Medulla oblongata (tissue), 1 donor: ENCODE data around the gene OR10A3.
"Not testable (repeated sequence)": the region's sequence is repeated elsewhere in the genome, so short reads cannot be mapped to it uniquely, and the experiment has no call there.

Source experiments
- DNase-seq: peaks from one replicate; pipeline ENCODE4 v3.0.0-alpha.2; 2015; ENCODE audit errors: extremely low spot score

OR10A3 gene

GRCh38 chr11:7941608-7942007, at the start of gene OR10A3:
Gene OR10A3 (minus strand): TSS chr11:7941708. CDS start chr11:7939520, 2,188 bp downstream.
- DNase-seq, result no peak

DNA sequence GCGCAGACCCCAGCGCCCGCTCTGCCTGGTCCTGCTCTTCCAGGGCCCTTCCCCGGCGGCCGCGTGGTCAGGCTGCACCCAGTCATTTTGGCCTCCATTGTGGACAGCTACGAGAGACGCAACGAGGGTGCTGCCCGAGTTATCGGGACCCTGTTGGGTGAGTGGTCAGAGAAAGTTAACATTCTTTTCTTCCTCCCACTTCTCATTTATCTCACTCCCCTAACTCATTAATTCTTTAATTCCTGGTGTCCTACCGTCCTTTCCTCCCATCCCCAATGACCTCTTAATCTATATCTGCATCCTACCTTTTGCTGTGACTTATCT, 46.0 kb upstream of the OR10A3 start:
- DNase-seq, result not testable (repeated sequence)

- peak; percentile 100 for DNase-seq
Observed at GRCh38 chr11:7986768-7987559, 45.5 kb upstream of the OR10A3 start, which contains the start of gene EIF3F. Gene EIF3F (plus strand): TSS chr11:7987337. CDS start chr11:7987353, 16 bp downstream.

DNA sequence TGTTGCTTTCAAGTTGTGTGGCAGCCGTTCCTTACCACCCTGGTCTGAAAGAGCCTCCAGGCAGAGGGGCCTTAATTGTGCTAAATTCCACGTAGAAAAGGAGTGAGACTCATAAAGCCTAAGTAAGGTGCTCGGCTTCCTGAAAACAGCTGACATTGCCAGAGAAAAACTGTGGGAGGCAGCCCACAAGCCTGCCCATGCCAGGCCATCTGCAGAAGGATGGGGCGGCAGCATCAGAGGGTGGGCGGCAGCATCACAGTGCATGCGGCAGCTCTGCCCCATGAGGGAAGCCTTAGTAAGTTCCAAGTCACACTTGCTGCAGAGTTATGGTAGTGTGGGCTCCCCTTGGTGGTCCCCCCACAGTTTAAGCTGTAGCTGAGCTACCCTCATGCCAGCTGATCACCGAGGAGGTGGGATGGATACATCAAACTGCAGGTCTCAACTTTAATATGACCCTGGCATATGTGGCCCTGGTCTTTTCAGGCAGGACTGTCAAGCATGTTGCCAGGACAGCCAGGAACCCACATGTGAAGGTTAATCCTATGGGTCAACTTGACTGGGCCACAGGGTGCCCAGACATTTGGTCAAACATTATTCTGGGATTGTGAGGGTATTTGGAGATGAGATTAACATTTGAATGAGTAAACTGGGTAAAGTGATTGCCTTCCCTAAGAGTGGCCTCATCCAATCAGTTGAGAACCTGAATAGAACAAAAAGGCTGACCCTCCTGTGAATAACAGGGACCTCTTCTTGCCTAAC, 42.5 kb upstream of the OR10A3 start:
- no peak for DNase-seq

DNA sequence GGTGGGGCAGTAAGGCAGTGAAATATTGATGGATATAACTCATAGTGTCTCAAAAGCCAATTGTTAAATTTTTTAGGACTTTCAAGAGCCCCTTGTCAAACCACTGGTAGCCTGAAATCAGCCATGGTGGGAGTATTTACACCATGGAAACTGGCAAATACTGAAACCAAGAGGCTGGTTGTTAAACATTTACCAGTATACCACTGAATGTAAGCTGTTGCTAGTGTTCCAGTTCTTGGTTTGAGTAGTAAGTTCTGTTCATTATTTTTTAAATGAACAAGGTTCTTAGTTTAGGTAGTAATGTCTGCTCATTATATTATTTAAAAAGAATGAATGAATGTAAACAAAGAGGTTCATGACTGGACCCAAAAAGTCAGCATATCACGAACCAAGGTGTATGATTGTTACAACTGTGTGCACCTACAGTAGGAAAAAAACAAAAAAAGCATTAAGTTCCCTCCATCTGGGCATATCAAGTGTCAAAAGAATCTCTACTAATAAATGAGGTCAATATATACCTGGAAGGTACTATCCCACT, 41.1 kb upstream of the OR10A3 start:
- DNase-seq, result no peak

- no peak for DNase-seq
Observed at GRCh38 chr11:7981619-7982157, 40.2 kb upstream of the OR10A3 start.

DNA sequence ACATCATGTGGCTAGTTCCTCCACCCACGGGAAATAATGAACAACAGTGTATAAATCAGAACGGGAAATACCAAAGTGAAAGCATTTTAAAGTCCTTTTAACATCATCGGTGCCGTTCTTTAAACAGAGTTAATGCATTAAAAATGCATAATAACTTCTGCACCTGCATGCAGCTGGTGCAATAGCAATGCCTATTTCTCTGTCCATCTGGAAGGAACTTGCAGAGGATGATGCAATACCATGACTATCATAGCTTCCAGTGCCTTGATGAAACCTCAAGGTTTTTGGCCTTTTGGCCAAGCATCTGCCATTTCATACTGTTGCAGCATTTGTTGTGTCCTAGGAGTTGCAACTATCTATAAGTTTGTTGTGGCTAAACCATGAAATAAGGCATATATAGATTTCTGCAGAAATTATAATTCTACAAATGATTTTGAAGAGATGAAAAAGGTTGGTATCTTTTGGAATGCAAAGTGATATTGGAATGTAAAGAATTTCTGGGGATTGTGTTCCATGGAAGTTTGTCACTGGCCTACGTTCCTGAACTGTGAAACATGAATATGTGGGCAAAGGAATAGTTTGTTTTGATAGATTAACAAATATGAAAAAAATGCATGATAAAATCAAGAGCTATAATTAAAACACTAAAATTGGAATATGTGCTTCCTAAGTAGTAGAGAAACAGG, 35.9 kb upstream of the OR10A3 start:
- DNase-seq, result no peak

DNA sequence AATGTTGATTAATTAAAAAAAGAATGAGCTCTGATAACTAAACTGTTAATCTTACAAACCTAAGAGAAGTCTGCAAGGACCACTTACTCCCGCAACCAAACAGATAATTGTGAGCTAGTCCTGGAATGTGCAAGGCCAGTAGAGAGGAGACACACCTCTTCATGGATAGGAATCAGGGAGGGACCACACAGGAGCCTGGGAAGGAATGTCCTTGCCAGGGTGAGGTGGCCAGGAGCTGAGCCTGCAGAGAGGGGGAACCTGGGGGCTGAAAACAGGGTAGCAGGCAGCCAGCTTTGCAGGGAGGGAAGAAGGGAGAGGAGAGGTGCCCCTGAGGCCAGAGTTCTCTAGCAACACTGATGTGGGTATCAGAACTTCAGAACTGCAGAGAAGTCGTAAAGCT, 33.2 kb upstream of the OR10A3 start:
- DNase-seq, result no peak

DNA sequence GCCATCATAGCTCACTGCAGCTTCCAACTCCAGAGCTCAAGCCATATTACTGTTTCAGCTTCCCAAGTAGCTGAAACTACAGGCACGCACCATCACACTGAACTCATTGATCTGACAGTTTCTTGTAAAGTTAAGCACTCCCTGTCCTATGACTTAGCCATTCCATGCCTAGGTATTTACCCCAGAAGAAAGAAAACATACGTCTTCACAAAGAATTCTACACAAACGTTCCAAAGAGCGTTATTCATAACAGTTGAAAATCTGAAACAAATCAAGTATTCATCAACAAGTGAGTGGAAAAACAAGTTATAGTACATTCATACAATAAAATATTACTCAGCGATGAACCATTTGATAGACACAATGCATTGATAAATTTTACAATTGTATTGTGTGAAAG, 31.5 kb upstream of the OR10A3 start:
- DNase-seq, result no peak

- DNase-seq, result no peak
Observed at GRCh38 chr11:7971846-7972245, 30.3 kb upstream of the OR10A3 start.

- DNase-seq, result no peak
Observed at GRCh38 chr11:7969756-7970646, 28.5 kb upstream of the OR10A3 start.

- no peak for DNase-seq
Observed at GRCh38 chr11:7968686-7969085, 27.2 kb upstream of the OR10A3 start.

GRCh38 chr11:7967826-7968225, 26.3 kb upstream of the OR10A3 start:
- no peak for DNase-seq

DNA sequence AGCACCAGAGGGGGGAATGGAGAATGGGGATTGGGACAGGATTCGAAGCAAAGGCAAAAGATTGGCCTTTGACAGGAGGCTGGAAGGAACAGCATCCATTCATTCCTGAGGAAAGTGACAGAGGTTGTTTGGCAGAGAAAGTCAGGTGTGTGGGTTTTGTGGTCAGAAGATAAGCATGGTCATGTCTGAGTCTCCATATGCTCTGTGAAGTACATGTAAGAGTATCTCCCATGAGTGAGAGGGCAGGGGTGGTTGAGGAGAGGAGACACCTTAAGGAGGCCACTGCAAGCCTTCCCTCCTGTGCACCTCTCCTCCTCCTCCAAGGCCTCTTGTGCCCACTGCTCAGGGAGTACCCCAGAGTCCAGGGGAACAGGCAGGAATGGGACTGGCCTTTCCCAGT, 25.6 kb upstream of the OR10A3 start:
- DNase-seq, result no peak

- no peak for DNase-seq
Observed at GRCh38 chr11:7965386-7965785, 23.9 kb upstream of the OR10A3 start, which contains the start of gene NLRP10. Gene NLRP10 (minus strand): TSS chr11:7965447. CDS start chr11:7963495, 1,952 bp downstream.

- no peak for DNase-seq
Observed at GRCh38 chr11:7964873-7965272, 23.4 kb upstream of the OR10A3 start.

- DNase-seq, result no peak
Observed at GRCh38 chr11:7964261-7964660, 22.8 kb upstream of the OR10A3 start.

DNA sequence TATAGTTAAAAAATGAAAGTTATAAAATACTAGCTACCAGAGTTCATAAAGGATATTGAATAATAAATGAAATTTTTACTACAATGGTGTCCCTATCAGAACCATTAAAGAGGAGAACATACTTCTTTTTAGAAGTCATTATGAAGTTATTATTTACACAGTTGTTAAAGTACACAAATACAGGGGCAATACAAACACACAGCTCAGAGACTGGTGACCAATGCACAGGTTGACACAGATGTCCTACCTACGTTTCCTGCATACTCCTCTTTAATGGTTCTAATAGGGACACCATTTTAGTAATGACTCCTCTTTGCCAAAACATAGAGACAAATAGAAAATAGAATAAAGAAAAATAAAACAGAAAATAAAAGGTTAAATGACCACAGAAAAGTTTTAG, 13.7 kb upstream of the OR10A3 start:
- no peak for DNase-seq

- no peak for DNase-seq
Observed at GRCh38 chr11:7949934-7950333, 8.4 kb upstream of the OR10A3 start.

GRCh38 chr11:7944123-7944522, 2.6 kb upstream of the OR10A3 start:
- no peak for DNase-seq

DNA sequence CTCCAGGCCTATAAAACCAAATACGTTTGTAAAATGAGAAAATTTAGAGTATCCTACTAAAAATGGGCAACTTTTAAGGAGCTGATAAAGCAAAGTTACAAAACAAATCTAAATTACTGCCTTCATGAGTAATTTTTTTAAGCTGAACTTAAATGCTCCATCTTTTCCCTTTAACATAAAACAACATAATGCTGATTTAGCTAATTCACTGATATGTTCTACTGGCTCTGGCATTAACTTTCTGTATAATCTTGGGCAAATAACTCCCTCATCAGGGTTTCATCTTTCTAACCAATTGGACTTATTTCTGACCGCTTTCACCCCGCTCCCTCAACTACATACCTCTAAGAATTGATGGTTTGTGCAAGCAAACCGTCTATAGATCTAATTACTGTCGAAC, 362 bp downstream of the OR10A3 start:
- DNase-seq, result no peak
